ENCODE data around the gene LRRN3. TPM values are rescaled to one million over a fixed set of nuclear protein-coding genes. Genes with fewer than 3 reads are reported as not detected.

Gene LRRN3
- polyA plus RNA-seq (2012; rRNA removed): 2.1 and 4.1 TPM in 2 replicates
- 5.1 and 6.0 TPM in 2 replicates for polyA plus RNA-seq (2012; cell fraction: cytosol; rRNA removed)
- polyA plus RNA-seq (2012; cell fraction: nucleus; rRNA removed): 1.3 and 2.1 TPM in 2 replicates

- Histone ChIP-seq H3K9me2 (no peaks in the 10 kb centered on the region), H3K9me3 (no peaks in the 10 kb centered on the region), H3K79me2 (ENCODE audit: insufficient read depth) (no peaks in the 10 kb centered on the region), H3K27ac (ENCODE audit: low read depth in 2 of 2, low read length in 1 of 2) (peak within 1 kb of the TSS; percentile 1 to 88; a peak in 3 of 4 replicates), H3K9ac (peak within 1 kb of the TSS; percentile 37), H3K27me3 (ENCODE audit: insufficient read depth) (no peaks in the 10 kb centered on the region), H3K36me3 (replicated peaks in 1 of 2; ENCODE audit: control insufficient read depth in 1 of 2, insufficient read depth in 2 of 2, low read length in 1 of 2) (no peaks in the 10 kb centered on the region), H2AFZ (ENCODE audit: low read depth) (peak within 1 kb of the TSS; percentile 57), H3K4me3 (ENCODE audit: low read depth in 2 of 2, low read length in 1 of 2) (peak within 1 kb of the TSS; percentile 50 to 61), H3K4me1 (ENCODE audit: control insufficient read depth in 1 of 2, insufficient read depth in 2 of 2, low read depth in 1 of 2, low read length in 1 of 2) (peaks cover 5 to 27% of the 10 kb centered on the region in 2 experiments; a peak in 3 of 4 replicates), H3K4me2 (peak within 1 kb of the TSS; percentile 65), H3F3A (replicated peaks; ENCODE audit: insufficient read depth) (peaks cover 4% of the 10 kb centered on the region), H4K20me1 (ENCODE audit: insufficient read depth) (no peaks in the 10 kb centered on the region)
- 10% methylated on average over 6 of the region's 6 CpGs for WGBS (ENCODE audit: low lambda C conversion rate)
- ChIA-PET CTCF (interaction anchor here (0.7 to 5.2 kb wide), 14 partner anchors 8 to 1489 kb away, joined by 3 to 35 read pairs (median 3); no protein-coding TSS in a partner anchor), POLR2A (interaction anchor here (0.6 to 1.8 kb wide), 8 partner anchors 12 to 720 kb away, joined by 3 to 6 read pairs (median 4); no protein-coding TSS in a partner anchor)
- TF ChIP-seq POLR2AphosphoS5 (IDR thresholded peaks at IDR 0.05; ENCODE audit: low read depth, low read length): peak; percentile 72
- peak; percentile 85 for TF ChIP-seq CHD2 (IDR thresholded peaks at IDR 0.05; ENCODE audit: low read length, partially characterized antibody)
- TF ChIP-seq GATA2 (CRISPR knock-in tag; IDR thresholded peaks at IDR 0.05): no peak; the same call in 1 of the 2 replicates
- TF ChIP-seq EP300 (IDR thresholded peaks at IDR 0.05; ENCODE audit: borderline replicate concordance in 1 of 2, low read depth in 1 of 2, low read length in 1 of 2): peak in 1 of 2 experiments; percentile 45; a peak in 1 of 4 replicates
- no peak for TF ChIP-seq NFIC (IDR thresholded peaks at IDR 0.05; ENCODE audit: borderline replicate concordance)
- peak; percentile 91 for TF ChIP-seq RFX5 (IDR thresholded peaks at IDR 0.05; ENCODE audit: low read length)
- TF ChIP-seq, protein P1, sequence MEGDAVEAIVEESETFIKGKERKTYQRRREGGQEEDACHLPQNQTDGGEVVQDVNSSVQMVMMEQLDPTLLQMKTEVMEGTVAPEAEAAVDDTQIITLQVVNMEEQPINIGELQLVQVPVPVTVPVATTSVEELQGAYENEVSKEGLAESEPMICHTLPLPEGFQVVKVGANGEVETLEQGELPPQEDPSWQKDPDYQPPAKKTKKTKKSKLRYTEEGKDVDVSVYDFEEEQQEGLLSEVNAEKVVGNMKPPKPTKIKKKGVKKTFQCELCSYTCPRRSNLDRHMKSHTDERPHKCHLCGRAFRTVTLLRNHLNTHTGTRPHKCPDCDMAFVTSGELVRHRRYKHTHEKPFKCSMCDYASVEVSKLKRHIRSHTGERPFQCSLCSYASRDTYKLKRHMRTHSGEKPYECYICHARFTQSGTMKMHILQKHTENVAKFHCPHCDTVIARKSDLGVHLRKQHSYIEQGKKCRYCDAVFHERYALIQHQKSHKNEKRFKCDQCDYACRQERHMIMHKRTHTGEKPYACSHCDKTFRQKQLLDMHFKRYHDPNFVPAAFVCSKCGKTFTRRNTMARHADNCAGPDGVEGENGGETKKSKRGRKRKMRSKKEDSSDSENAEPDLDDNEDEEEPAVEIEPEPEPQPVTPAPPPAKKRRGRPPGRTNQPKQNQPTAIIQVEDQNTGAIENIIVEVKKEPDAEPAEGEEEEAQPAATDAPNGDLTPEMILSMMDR (IDR thresholded peaks at IDR 0.05): no peak
- TF ChIP-seq IRF3 (IDR thresholded peaks at IDR 0.05; ENCODE audit: low read depth, low read length): peak; percentile 42
- TF ChIP-seq MAX (IDR thresholded peaks at IDR 0.05; ENCODE audit: low read depth): 0 out of 2 replicates have a peak, but pooled peaks have one; percentile 41
- peak; percentile 96 for TF ChIP-seq MXI1 (IDR thresholded peaks at IDR 0.05; ENCODE audit: low read depth, low read length)
- TF ChIP-seq, protein P2, sequence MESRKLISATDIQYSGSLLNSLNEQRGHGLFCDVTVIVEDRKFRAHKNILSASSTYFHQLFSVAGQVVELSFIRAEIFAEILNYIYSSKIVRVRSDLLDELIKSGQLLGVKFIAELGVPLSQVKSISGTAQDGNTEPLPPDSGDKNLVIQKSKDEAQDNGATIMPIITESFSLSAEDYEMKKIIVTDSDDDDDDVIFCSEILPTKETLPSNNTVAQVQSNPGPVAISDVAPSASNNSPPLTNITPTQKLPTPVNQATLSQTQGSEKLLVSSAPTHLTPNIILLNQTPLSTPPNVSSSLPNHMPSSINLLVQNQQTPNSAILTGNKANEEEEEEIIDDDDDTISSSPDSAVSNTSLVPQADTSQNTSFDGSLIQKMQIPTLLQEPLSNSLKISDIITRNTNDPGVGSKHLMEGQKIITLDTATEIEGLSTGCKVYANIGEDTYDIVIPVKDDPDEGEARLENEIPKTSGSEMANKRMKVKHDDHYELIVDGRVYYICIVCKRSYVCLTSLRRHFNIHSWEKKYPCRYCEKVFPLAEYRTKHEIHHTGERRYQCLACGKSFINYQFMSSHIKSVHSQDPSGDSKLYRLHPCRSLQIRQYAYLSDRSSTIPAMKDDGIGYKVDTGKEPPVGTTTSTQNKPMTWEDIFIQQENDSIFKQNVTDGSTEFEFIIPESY (IDR thresholded peaks at IDR 0.05; ENCODE audit: borderline replicate concordance, low read depth): no peak
- TF ChIP-seq, protein P3, sequence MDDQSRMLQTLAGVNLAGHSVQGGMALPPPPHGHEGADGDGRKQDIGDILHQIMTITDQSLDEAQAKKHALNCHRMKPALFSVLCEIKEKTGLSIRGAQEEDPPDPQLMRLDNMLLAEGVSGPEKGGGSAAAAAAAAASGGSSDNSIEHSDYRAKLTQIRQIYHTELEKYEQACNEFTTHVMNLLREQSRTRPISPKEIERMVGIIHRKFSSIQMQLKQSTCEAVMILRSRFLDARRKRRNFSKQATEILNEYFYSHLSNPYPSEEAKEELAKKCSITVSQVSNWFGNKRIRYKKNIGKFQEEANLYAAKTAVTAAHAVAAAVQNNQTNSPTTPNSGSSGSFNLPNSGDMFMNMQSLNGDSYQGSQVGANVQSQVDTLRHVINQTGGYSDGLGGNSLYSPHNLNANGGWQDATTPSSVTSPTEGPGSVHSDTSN (IDR thresholded peaks at IDR 0.05): peak; percentile 83
- 0 out of 2 replicates have a peak, but pooled peaks have one; percentile 16 for TF ChIP-seq SIN3A (IDR thresholded peaks at IDR 0.05; ENCODE audit: borderline replicate concordance, low read depth, low read length)
- TF ChIP-seq TAF1 (IDR thresholded peaks at IDR 0.05; ENCODE audit: borderline replicate concordance, low read depth, low read length): peak; percentile 33; the same call in 1 of the 2 replicates
- TF ChIP-seq FOXM1 (IDR thresholded peaks at IDR 0.05; ENCODE audit: low read depth): no peak
- DNase-seq: peak; percentile 72
Observed at GRCh38 chr7:111090846-111091245, at the start of gene LRRN3. Gene LRRN3 (plus strand): TSS chr7:111091127. CDS start chr7:111122773, 31,646 bp downstream.

Measured in SK-N-SH (cell line).